Neuronal stem cell (in vitro differentiated cells): Measurements from ENCODE around the gene IRGQ.

Experiments used
- DNase-seq: peaks from one replicate; pipeline ENCODE4 v3.0.0-alpha.2; 2013; ENCODE audit warnings: low spot score
- H2AFZ ChIP-seq: one replicate; pipeline ENCODE4 v1.6.1; 2013; ENCODE audit warnings: mild to moderate bottlenecking, low read length, inconsistent platforms
- H2AK5ac ChIP-seq: 2 replicates; pipeline ENCODE4 v1.6.1; 2013; ENCODE audit warnings: low read depth, mild to moderate bottlenecking, inconsistent platforms, low read length, moderate library complexity, mixed read lengths
- H2BK120ac ChIP-seq: 2 replicates; pipeline ENCODE4 v1.6.1; 2013; ENCODE audit warnings: low read depth, mild to moderate bottlenecking, inconsistent platforms, low read length, moderate library complexity, mixed read lengths
- H2BK12ac ChIP-seq: one replicate; pipeline ENCODE4 v1.6.1; 2013; ENCODE audit warnings: low read length, inconsistent platforms
- H2BK15ac ChIP-seq: 2 replicates; pipeline ENCODE4 v1.6.1; 2013; ENCODE audit warnings: mild to moderate bottlenecking, low read length, inconsistent platforms, mixed read lengths
- H2BK5ac ChIP-seq: one replicate; pipeline ENCODE4 v1.6.1; 2013; ENCODE audit warnings: inconsistent platforms, mild to moderate bottlenecking, low read length, moderate library complexity
- H3K14ac ChIP-seq: one replicate; pipeline ENCODE4 v1.6.1; 2013; ENCODE audit warnings: low read length, inconsistent platforms
- H3K18ac ChIP-seq: 2 replicates; pipeline ENCODE4 v1.6.1; 2013; ENCODE audit warnings: low read length, inconsistent platforms
- H3K23ac ChIP-seq: 2 replicates; pipeline ENCODE4 v1.6.1; 2013; ENCODE audit warnings: low read depth, mild to moderate bottlenecking, mixed read lengths, low read length, inconsistent platforms; ENCODE audit not compliant: poor library complexity
- H3K27ac ChIP-seq: replicated peaks from 3 replicates; pipeline ENCODE4 v1.5.1; 2013; ENCODE audit warnings: low read length, inconsistent platforms
- H3K27me3 ChIP-seq, 3 experiments: 2 replicates each; pipeline ENCODE4 v1.6.1; 2013; ENCODE audit warnings: low read length in 3 of 3, mild to moderate bottlenecking in 2 of 3, inconsistent platforms in 1 of 3, low read depth in 1 of 3, mixed read lengths in 1 of 3, moderate library complexity in 1 of 3; ENCODE audit not compliant: control insufficient read depth in 3 of 3, insufficient read depth in 3 of 3
- H3K36me3 ChIP-seq, 2 donors: replicated peaks in 1 of 2; 2 replicates each; pipeline ENCODE4 v1.6.1; 2013; ENCODE audit warnings: low read length in 2 of 2; ENCODE audit not compliant: control insufficient read depth in 2 of 2, insufficient read depth in 2 of 2
- H3K4ac ChIP-seq: 2 replicates; pipeline ENCODE4 v1.6.1; 2013; ENCODE audit warnings: inconsistent platforms, mild to moderate bottlenecking, low read length, moderate library complexity
- H3K4me1 ChIP-seq, 2 donors: 1 replicate in 1 of 2; 2 replicates in 1 of 2; pipeline ENCODE4 v1.6.1; 2013; ENCODE audit warnings: low read length in 2 of 2, low read depth in 1 of 2; ENCODE audit not compliant: control insufficient read depth in 2 of 2, insufficient read depth in 1 of 2
- H3K4me2 ChIP-seq: one replicate; pipeline ENCODE4 v1.6.1; 2013; ENCODE audit warnings: mild to moderate bottlenecking, low read length, inconsistent platforms; ENCODE audit not compliant: insufficient read depth, poor library complexity, severe bottlenecking
- H3K4me3 ChIP-seq, 2 donors: 2 replicates each; pipeline ENCODE4 v1.5.1; 2013; ENCODE audit warnings: low read length in 2 of 2, mild to moderate bottlenecking in 2 of 2, inconsistent platforms in 1 of 2, moderate library complexity in 1 of 2
- H3K79me1 ChIP-seq: one replicate; pipeline ENCODE4 v1.6.1; 2013; ENCODE audit warnings: low read depth, mild to moderate bottlenecking, inconsistent platforms, low read length, moderate library complexity
- H3K9ac ChIP-seq: one replicate; pipeline ENCODE4 v1.6.1; 2013; ENCODE audit warnings: mild to moderate bottlenecking, low read depth, low read length, inconsistent platforms; ENCODE audit not compliant: poor library complexity
- H3K9me3 ChIP-seq, 2 donors: replicated peaks in 1 of 2; 2 replicates each; pipeline versions ENCODE3 to v1.6.1; 2013; ENCODE audit warnings: low read length in 2 of 2, mild to moderate bottlenecking in 2 of 2, inconsistent platforms in 1 of 2, low read depth in 1 of 2, mixed read lengths in 1 of 2, moderate library complexity in 1 of 2; ENCODE audit not compliant: control insufficient read depth in 2 of 2, insufficient read depth in 1 of 2
- H4K8ac ChIP-seq: one replicate; pipeline ENCODE4 v1.6.1; 2013; ENCODE audit warnings: low read depth, mild to moderate bottlenecking, inconsistent platforms, low read length, moderate library complexity
- H4K91ac ChIP-seq: one replicate; pipeline ENCODE4 v1.6.1; 2013; ENCODE audit warnings: low read length, low read depth, mild to moderate bottlenecking, inconsistent platforms; ENCODE audit not compliant: poor library complexity
- WGBS, 2 donors: extraction: QIAGEN DNeasy Blood & Tissue Kit; methylation state at CpG; one replicate each; pipeline ENCODE4 v1.1.7; 2013; ENCODE audit warnings: missing lambda C conversion rate in 2 of 2, mixed read lengths in 1 of 2; ENCODE audit not compliant: insufficient read length in 2 of 2, insufficient replicate concordance in 1 of 2; ENCODE audit errors: extremely low coverage in 2 of 2; 5-methylcytosine and 5-hydroxymethylcytosine counted together

IRGQ gene

GRCh38 chr19:43582495-43582894, 13.4 kb downstream of the IRGQ start:
- H3K4ac ChIP-seq: no peak overlapping the region
- no peak overlapping the region for H3K4me2 ChIP-seq
- H2BK12ac ChIP-seq: no peak overlapping the region
- H2AFZ ChIP-seq: no peak overlapping the region
- no peak overlapping the region for H3K27ac ChIP-seq
- H2BK15ac ChIP-seq: no peak overlapping the region
- no peak overlapping the region for H3K9ac ChIP-seq
- WGBS, 2 donors: no CpG with 5 or more reads among the region's 2 CpGs
- no peak overlapping the region for H3K4me3 ChIP-seq
- no peaks in the 10 kb centered on the region for H3K27me3 ChIP-seq
- no peak overlapping the region for H4K91ac ChIP-seq
- no peak overlapping the region for H2BK5ac ChIP-seq
- H2AK5ac ChIP-seq: no peak overlapping the region
- no peak overlapping the region for H2BK120ac ChIP-seq
- H4K8ac ChIP-seq: no peak overlapping the region
- H3K36me3 ChIP-seq: peaks cover 5 to 12% of the 10 kb centered on the region in 2 donors
- peaks cover 0 to 7% of the 10 kb centered on the region in 2 donors for H3K4me1 ChIP-seq
- DNase-seq: no peak
- H3K23ac ChIP-seq: no peak overlapping the region
- no peak overlapping the region for H3K18ac ChIP-seq
- H3K9me3 ChIP-seq: no peaks in the 10 kb centered on the region
- H3K14ac ChIP-seq: no peak overlapping the region
- H3K79me1 ChIP-seq: peaks cover 4% of the 10 kb centered on the region

- no peak overlapping the region for H3K9ac ChIP-seq
- H2BK12ac ChIP-seq: no peak overlapping the region
- no peaks in the 10 kb centered on the region for H3K27me3 ChIP-seq
- H3K36me3 ChIP-seq: peaks cover 2 to 4% of the 10 kb centered on the region in 2 donors
- H2BK5ac ChIP-seq: no peak overlapping the region
- H3K14ac ChIP-seq: no peak overlapping the region
- no peak overlapping the region for H3K27ac ChIP-seq
- peaks cover 0 to 7% of the 10 kb centered on the region in 2 donors for H3K4me1 ChIP-seq
- peak overlapping the region; percentile 79 for H3K4ac ChIP-seq
- DNase-seq: no peak
- no peak overlapping the region for H2BK120ac ChIP-seq
- H4K91ac ChIP-seq: no peak overlapping the region
- H3K23ac ChIP-seq: no peak overlapping the region
- H3K9me3 ChIP-seq: no peaks in the 10 kb centered on the region
- no peak overlapping the region for H3K4me2 ChIP-seq
- H3K4me3 ChIP-seq: no peak overlapping the region
- H2AFZ ChIP-seq: no peak overlapping the region
- H3K79me1 ChIP-seq: peaks cover 2% of the 10 kb centered on the region
- H2AK5ac ChIP-seq: no peak overlapping the region
- peak overlapping the region; percentile 71 for H2BK15ac ChIP-seq
- no peak overlapping the region for H4K8ac ChIP-seq
- no CpG with 5 or more reads among the region's 7 CpGs for WGBS, 2 donors
- peak overlapping the region; percentile 40 for H3K18ac ChIP-seq
These were observed 14.5 kb downstream of the IRGQ start for GRCh38 chr19:43581467-43581866.

- H2BK120ac ChIP-seq: no peak overlapping the region
- H3K9me3 ChIP-seq: no peaks in the 10 kb centered on the region
- DNase-seq: no peak
- peaks cover 4% of the 10 kb centered on the region for H3K79me1 ChIP-seq
- no peak overlapping the region for H4K91ac ChIP-seq
- H3K27me3 ChIP-seq: no peaks in the 10 kb centered on the region
- H3K27ac ChIP-seq: no peak overlapping the region
- peaks cover 2 to 4% of the 10 kb centered on the region in 2 donors for H3K36me3 ChIP-seq
- H3K9ac ChIP-seq: no peak overlapping the region
- no peak overlapping the region for H2BK15ac ChIP-seq
- H2BK5ac ChIP-seq: no peak overlapping the region
- H3K4ac ChIP-seq: no peak overlapping the region
- peak overlapping the region; percentile 84 for H3K14ac ChIP-seq
- H3K23ac ChIP-seq: peak overlapping the region; percentile 49
- H4K8ac ChIP-seq: no peak overlapping the region
- peaks cover 8 to 16% of the 10 kb centered on the region in 2 donors for H3K4me1 ChIP-seq
- H2BK12ac ChIP-seq: no peak overlapping the region
- no CpG with 5 or more reads among the region's 3 CpGs for WGBS, 2 donors
- H3K4me2 ChIP-seq: no peak overlapping the region
- no peak overlapping the region for H2AK5ac ChIP-seq
- H3K4me3 ChIP-seq: no peak overlapping the region
- H2AFZ ChIP-seq: no peak overlapping the region
- H3K18ac ChIP-seq: no peak overlapping the region
These were observed 17.1 kb downstream of the IRGQ start for GRCh38 chr19:43578787-43579186.

GRCh38 chr19:43575955-43576878, 19.7 kb downstream of the IRGQ start:
- Histone ChIP-seq H2BK120ac (peak overlapping the region; percentile 30), H3K27ac (peak overlapping the region; percentile 70), H3K4me1 (peaks cover 8 to 15% of the 10 kb centered on the region in 2 donors), H3K4ac (peak overlapping the region; percentile 90), H3K27me3 (no peaks in the 10 kb centered on the region), H3K4me3 (peak overlapping the region in 1 of 2 donors; percentile 30), H3K23ac (no peak overlapping the region), H3K36me3 (peaks cover 4 to 29% of the 10 kb centered on the region in 2 donors), H3K9me3 (no peaks in the 10 kb centered on the region), H4K91ac (peak overlapping the region; percentile 57), H2BK12ac (no peak overlapping the region), H3K9ac (peak overlapping the region; percentile 73), H3K14ac (no peak overlapping the region), H3K4me2 (peak overlapping the region; percentile 43), H2BK15ac (peak overlapping the region; percentile 87), H2AFZ (peak overlapping the region; percentile 87), H3K79me1 (peaks cover 4% of the 10 kb centered on the region), H4K8ac (peak overlapping the region; percentile 96), H2AK5ac (peak overlapping the region; percentile 85), H3K18ac (peak overlapping the region; percentile 61), H2BK5ac (peak overlapping the region; percentile 93)
- WGBS, 2 donors: 100% methylated on average over 9 of the region's 37 CpGs; no CpG with 5 or more reads in 1 of the 2 donors
- no peak for DNase-seq
